A673 (cell line): Measurements from ENCODE around the gene FPR1.

Experiments
- EZH2 ChIP-seq: fragments of 200-600 bp; sonication (generic); IDR thresholded peaks from 2 replicates; pipeline ENCODE4 v1.6.1; 2017; ENCODE audit warnings: borderline replicate concordance, low read depth, mild to moderate bottlenecking, mixed read lengths, antibody characterized with exemption, low read length; ENCODE audit not compliant: poor library complexity, severe bottlenecking
- TF ChIP-seq, protein P1 (sequence below): fragments of 300-800, 200-600 bp; sonication (generic); conservative IDR thresholded peaks from 2 replicates; pipeline ENCODE4 v1.5.1; 2017; ENCODE audit warnings: low read depth, mild to moderate bottlenecking, antibody characterized with exemption, low read length, moderate library complexity, mixed read lengths

DNA sequence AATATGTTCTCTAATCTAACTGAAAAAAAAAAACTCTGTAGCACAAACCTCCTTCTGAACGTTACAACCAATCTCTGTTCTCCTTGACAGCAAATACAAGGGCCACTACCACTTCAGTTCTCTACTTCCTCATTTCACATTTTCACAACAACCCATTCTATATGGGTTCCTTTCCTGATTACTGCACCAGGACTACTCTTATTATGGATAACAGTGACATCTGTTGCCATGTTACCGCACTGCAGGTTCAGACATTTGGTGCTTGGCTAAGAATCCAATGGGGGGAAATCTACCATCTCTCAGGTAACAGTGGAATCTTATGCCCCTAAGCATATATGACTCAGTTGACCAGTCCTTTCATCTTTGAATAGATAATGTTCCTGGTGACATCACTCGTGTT lies 31.7 kb upstream of the FPR1 start:
- TF ChIP-seq, protein P1, sequence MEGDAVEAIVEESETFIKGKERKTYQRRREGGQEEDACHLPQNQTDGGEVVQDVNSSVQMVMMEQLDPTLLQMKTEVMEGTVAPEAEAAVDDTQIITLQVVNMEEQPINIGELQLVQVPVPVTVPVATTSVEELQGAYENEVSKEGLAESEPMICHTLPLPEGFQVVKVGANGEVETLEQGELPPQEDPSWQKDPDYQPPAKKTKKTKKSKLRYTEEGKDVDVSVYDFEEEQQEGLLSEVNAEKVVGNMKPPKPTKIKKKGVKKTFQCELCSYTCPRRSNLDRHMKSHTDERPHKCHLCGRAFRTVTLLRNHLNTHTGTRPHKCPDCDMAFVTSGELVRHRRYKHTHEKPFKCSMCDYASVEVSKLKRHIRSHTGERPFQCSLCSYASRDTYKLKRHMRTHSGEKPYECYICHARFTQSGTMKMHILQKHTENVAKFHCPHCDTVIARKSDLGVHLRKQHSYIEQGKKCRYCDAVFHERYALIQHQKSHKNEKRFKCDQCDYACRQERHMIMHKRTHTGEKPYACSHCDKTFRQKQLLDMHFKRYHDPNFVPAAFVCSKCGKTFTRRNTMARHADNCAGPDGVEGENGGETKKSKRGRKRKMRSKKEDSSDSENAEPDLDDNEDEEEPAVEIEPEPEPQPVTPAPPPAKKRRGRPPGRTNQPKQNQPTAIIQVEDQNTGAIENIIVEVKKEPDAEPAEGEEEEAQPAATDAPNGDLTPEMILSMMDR: peak; percentile 53
- no peak for TF ChIP-seq EZH2
